H1 (cell line): ENCODE measurements around the gene EGFR. TPM values are rescaled to one million over a fixed set of nuclear protein-coding genes. Genes with fewer than 3 reads are reported as not detected.

Experiments
- CTCF ChIA-PET: fragments of 300-600 bp; sonication (Branson Sonifier 250); formaldehyde crosslinking; loops from one replicate; lab custom pipeline; 2021; ENCODE audit not compliant: partially characterized antibody; lab: Charles Lee
- POLR2A ChIA-PET: fragments of 300-600 bp; sonication (Branson Sonifier 250); formaldehyde crosslinking; loops from one replicate; lab custom pipeline; 2021; ENCODE audit warnings: inconsistent platforms; ENCODE audit not compliant: partially characterized antibody; lab: Charles Lee
- DNase-seq, 2 experiments: peaks; one replicate each; pipeline versions ENCODE4 v3.0.0 to v3.0.0-alpha.2; 2010 to 2022; ENCODE audit warnings: low spot score in 2 of 2, low read depth in 1 of 2, mixed read lengths in 1 of 2
- FAIRE-seq: peaks from 2 replicates; lab custom pipeline; 2011; peaks lifted over from hg19 to GRCh38; lab: Jason Lieb, UNC
- H2AFZ ChIP-seq: 2 replicates; pipeline ENCODE4 v1.8.1; 2012; ENCODE audit warnings: low read length, inconsistent platforms
- H2AK5ac ChIP-seq: 2 replicates; pipeline ENCODE4 v1.6.1; 2013; ENCODE audit warnings: low read depth, low read length
- H2BK120ac ChIP-seq: replicated peaks from 2 replicates; pipeline ENCODE3; 2013; ENCODE audit warnings: low read depth, low read length, inconsistent platforms
- H2BK12ac ChIP-seq: 2 replicates; pipeline ENCODE4 v1.6.1; 2013; ENCODE audit warnings: low read depth, low read length
- H2BK15ac ChIP-seq: 2 replicates; pipeline ENCODE4 v1.6.1; 2013; ENCODE audit warnings: low read length
- H2BK20ac ChIP-seq: 2 replicates; pipeline ENCODE4 v1.6.1; 2013; ENCODE audit warnings: low read length
- H2BK5ac ChIP-seq: 2 replicates; pipeline ENCODE4 v1.6.1; 2013; ENCODE audit warnings: low read depth, low read length
- H3K14ac ChIP-seq: 2 replicates; pipeline ENCODE4 v1.6.1; 2013; ENCODE audit warnings: inconsistent platforms; ENCODE audit not compliant: insufficient read length
- H3K18ac ChIP-seq: 2 replicates; pipeline ENCODE4 v1.6.1; 2013; ENCODE audit warnings: low read length; ENCODE audit errors: extremely low read depth
- H3K23ac ChIP-seq: 2 replicates; pipeline ENCODE4 v1.6.1; 2013; ENCODE audit warnings: inconsistent platforms; ENCODE audit not compliant: insufficient read length
- H3K23me2 ChIP-seq: 2 replicates; pipeline ENCODE4 v1.6.1; 2013; ENCODE audit warnings: low read depth, low read length
- H3K27ac ChIP-seq: 2 replicates; pipeline ENCODE4 v1.6.1; 2011; ENCODE audit warnings: low read depth, low read length, inconsistent platforms
- H3K27me3 ChIP-seq, 4 experiments: replicated peaks in 1 of 4; 1 replicate in 1 of 4; 2 replicates in 3 of 4; pipeline versions ENCODE4 v1.6.1 to v1.8.1; 2011 to 2013; ENCODE audit warnings: low read length in 3 of 4, mild to moderate bottlenecking in 3 of 4, inconsistent platforms in 2 of 4, mixed read lengths in 2 of 4, moderate library complexity in 1 of 4; ENCODE audit not compliant: control insufficient read depth in 3 of 4, insufficient read depth in 3 of 4; ENCODE audit errors: extremely low read depth in 1 of 4
- H3K36me3 ChIP-seq, 4 experiments: 2 replicates each; pipeline versions ENCODE4 v1.6.1 to v1.8.1; 2011 to 2013; ENCODE audit warnings: mild to moderate bottlenecking in 4 of 4, low read length in 3 of 4, moderate library complexity in 2 of 4, control low read depth in 1 of 4, inconsistent platforms in 1 of 4; ENCODE audit not compliant: insufficient read depth in 4 of 4, control insufficient read depth in 2 of 4
- H3K4ac ChIP-seq: replicated peaks from 2 replicates; pipeline ENCODE3; 2013; ENCODE audit warnings: low read length, low read depth, mixed read lengths, inconsistent platforms; ENCODE audit not compliant: insufficient read length
- H3K4me1 ChIP-seq, 4 experiments: replicated peaks in 1 of 4; 1 replicate in 1 of 4; 2 replicates in 3 of 4; pipeline versions ENCODE4 v1.6.1 to v1.8.1; 2011 to 2013; ENCODE audit warnings: low read length in 3 of 4, inconsistent platforms in 2 of 4, mixed read lengths in 1 of 4; ENCODE audit not compliant: insufficient read depth in 4 of 4, control insufficient read depth in 3 of 4
- H3K4me2 ChIP-seq, 2 experiments: 2 replicates each; pipeline versions ENCODE4 v1.6.1 to v1.8.1; 2011 to 2013; ENCODE audit warnings: low read depth in 2 of 2, low read length in 2 of 2, control low read depth in 1 of 2, inconsistent platforms in 1 of 2, mild to moderate bottlenecking in 1 of 2; ENCODE audit not compliant: insufficient read depth in 1 of 2
- H3K4me3 ChIP-seq, 4 experiments: fragments of 200-600, 300-600 bp in 1 of 4; sonication (generic), shearing (Covaris generic), sonication (Bioruptor Twin) in 1 of 4; 2 replicates each; pipeline versions ENCODE4 v1.5.1 to v1.8.1; 2011 to 2016; ENCODE audit warnings: low read length in 4 of 4, low read depth in 3 of 4, control low read depth in 2 of 4, inconsistent platforms in 2 of 4, mild to moderate bottlenecking in 2 of 4, mixed read lengths in 1 of 4, moderate library complexity in 1 of 4; ENCODE audit not compliant: insufficient read depth in 2 of 4; ENCODE audit errors: extremely low read depth in 1 of 4
- H3K56ac ChIP-seq: replicated peaks from 2 replicates; pipeline ENCODE3; 2013; ENCODE audit warnings: low read depth, mild to moderate bottlenecking, mixed read lengths, low read length, inconsistent platforms; ENCODE audit not compliant: insufficient read length
- H3K79me1 ChIP-seq: 2 replicates; pipeline ENCODE4 v1.6.1; 2013; ENCODE audit warnings: low read depth, low read length, control low read depth
- H3K79me2 ChIP-seq, 2 experiments: 2 replicates each; pipeline versions ENCODE4 v1.6.1 to v1.8.1; 2012 to 2013; ENCODE audit warnings: low read length in 2 of 2, mild to moderate bottlenecking in 2 of 2, inconsistent platforms in 1 of 2; ENCODE audit not compliant: insufficient read depth in 2 of 2, control insufficient read depth in 1 of 2
- H3K9ac ChIP-seq, 4 experiments: replicated peaks in 1 of 4; 1 replicate in 1 of 4; 2 replicates in 3 of 4; pipeline versions ENCODE4 v1.6.1 to v1.8.1; 2011 to 2013; ENCODE audit warnings: low read depth in 3 of 4, low read length in 3 of 4, control low read depth in 2 of 4, mild to moderate bottlenecking in 2 of 4, moderate library complexity in 2 of 4, inconsistent platforms in 1 of 4; ENCODE audit errors: extremely low read depth in 1 of 4
- H3K9me3 ChIP-seq, 2 experiments: 2 replicates each; pipeline versions ENCODE4 v1.6.1 to v1.8.1; 2012 to 2013; ENCODE audit warnings: mild to moderate bottlenecking in 2 of 2, moderate library complexity in 2 of 2, control low read depth in 1 of 2, inconsistent platforms in 1 of 2, low read depth in 1 of 2, low read length in 1 of 2, mixed read lengths in 1 of 2; ENCODE audit not compliant: insufficient read depth in 2 of 2
- H4K20me1 ChIP-seq, 2 experiments: replicated peaks in 1 of 2; 2 replicates each; pipeline versions ENCODE3 to v1.8.1; 2011 to 2013; ENCODE audit warnings: inconsistent platforms in 2 of 2, low read length in 2 of 2, mild to moderate bottlenecking in 1 of 2; ENCODE audit not compliant: insufficient read depth in 2 of 2, control insufficient read depth in 1 of 2
- H4K5ac ChIP-seq: 2 replicates; pipeline ENCODE4 v1.6.1; 2013; ENCODE audit warnings: low read length, low read depth, mixed read lengths, inconsistent platforms; ENCODE audit not compliant: insufficient read length
- H4K8ac ChIP-seq: 2 replicates; pipeline ENCODE4 v1.8.0; 2013; ENCODE audit warnings: mild to moderate bottlenecking, moderate library complexity, low read length, inconsistent platforms; ENCODE audit not compliant: insufficient read depth; ENCODE audit errors: extremely low read depth
- H4K91ac ChIP-seq: replicated peaks from 2 replicates; pipeline ENCODE3; 2013; ENCODE audit warnings: low read length, mixed read lengths, inconsistent platforms; ENCODE audit not compliant: insufficient read length
- EGR1 ChIP-seq: IDR thresholded peaks from 2 replicates; pipeline ENCODE4 v1.6.1; 2011; ENCODE audit warnings: low read depth, low read length, borderline replicate concordance
- USF2 ChIP-seq: IDR thresholded peaks from 2 replicates; pipeline ENCODE4 v1.6.1; 2011; ENCODE audit warnings: low read length, improper control_type of control experiment
- WGBS, 2 experiments: shearing (Covaris generic) in 1 of 2; methylation state at CpG; one replicate each; pipeline versions ENCODE4 v1.1.6 to v1.1.7; 2013 to 2015; ENCODE audit warnings: low lambda C conversion rate in 2 of 2, mixed read lengths in 2 of 2, inconsistent platforms in 1 of 2, low coverage in 1 of 2, missing lambda C conversion rate in 1 of 2; ENCODE audit not compliant: insufficient replicate concordance in 2 of 2, insufficient coverage in 1 of 2, insufficient read length in 1 of 2; ENCODE audit errors: extremely low coverage in 1 of 2, missing lambda C conversion rate in 1 of 2; 5-methylcytosine and 5-hydroxymethylcytosine counted together
- polyA plus RNA-seq, 7 experiments: library from polyadenylated mRNA; depleted of rRNA in 3 of 7; stranded (reverse) in 5 of 7; unstranded in 2 of 7; fragments of >200 nt in 5 of 7; fragments of 200-250 nt in 2 of 7; gene quantifications; 1 replicate in 5 of 7; 2 replicates in 1 of 7; 4 replicates in 1 of 7; pipeline versions ENCODE4 v1.2.1 to v1.2.3, GENCODE V29; 2011 to 2013; ENCODE audit warnings: missing spikeins in 2 of 7, mixed read lengths in 2 of 7
- total RNA-seq: library from RNA; stranded (reverse); fragmentation: NEBNext Ultra II Directional; extraction: Animal tissue kit (Norgen Biotek cat#: 25700); gene quantifications from 2 replicates; pipeline ENCODE4 v1.2.1, GENCODE V29; 2021

The EGFR gene
- total and polyA plus RNA-seq, 2 of the 8 experiments (the other 6 are each of a cell fraction or from before 2014, with no cell fraction given) = 1.9 to 5.8 TPM

- WGBS, 2 experiments = 87% methylated on average over 1 of the region's 1 CpG; no CpG with 5 or more reads in 1 of the 2 experiments
Measured at GRCh38 chr7:55174856-55175255, 156.0 kb downstream of the EGFR start.

More at GRCh38 chr7:55174856-55175255, 156.0 kb downstream of the EGFR start:
- H3K4me2 ChIP-seq = no peak overlapping the region
- no peak overlapping the region for H3K27ac ChIP-seq
- no peak overlapping the region for H4K8ac ChIP-seq
- no peak overlapping the region for H4K91ac ChIP-seq
- no peaks in the 10 kb centered on the region; the same call in 1 of the 2 replicates for H3K23me2 ChIP-seq
- H3K23ac ChIP-seq = no peak overlapping the region
- no peak overlapping the region for H4K5ac ChIP-seq
- no peaks in the 10 kb centered on the region for H3K27me3 ChIP-seq
- H3K4me3 ChIP-seq = no peak overlapping the region
- H2BK12ac ChIP-seq = no peak overlapping the region
- CTCF ChIA-PET = no interaction called here
- H3K9ac ChIP-seq = no peak overlapping the region
- H3K79me2 ChIP-seq = no peaks in the 10 kb centered on the region
- no peak overlapping the region for H2AFZ ChIP-seq
- no peak overlapping the region; the same call in 1 of the 2 replicates for H2BK5ac ChIP-seq
- TF ChIP-seq EGR1 (no peak), USF2 (no peak)
- TF ChIP-seq, all 59 proteins: peak for 0
- DNase-seq (no peak), FAIRE-seq (no peak)
- Histone ChIP-seq H4K20me1 (no peaks in the 10 kb centered on the region), H3K9me3 (no peaks in the 10 kb centered on the region), H3K36me3 (no peaks in the 10 kb centered on the region), H2BK20ac (no peak overlapping the region), H3K18ac (no peak overlapping the region), H2BK15ac (no peak overlapping the region), H3K79me1 (no peaks in the 10 kb centered on the region; the same call in 1 of the 2 replicates), H3K4ac (no peak overlapping the region), H3K56ac (no peak overlapping the region), H3K14ac (no peak overlapping the region), H2BK120ac (no peak overlapping the region), H3K4me1 (no peaks in the 10 kb centered on the region; a peak in 1 of 7 replicates), H2AK5ac (no peak overlapping the region)
- POLR2A ChIA-PET = no interaction called here
